Measurements from ENCODE around the gene TACO1.

TACO1 gene

GRCh38 chr17:63644846-63645245 is 44.2 kb downstream of the TACO1 start:
- Histone ChIP-seq H3K27me3 (ENCODE audit: control insufficient read depth, insufficient read depth, low read length) (no peaks in the 10 kb centered on the region), H3K4me3 (ENCODE audit: low read length) (no peak overlapping the region), H3K4me1 (ENCODE audit: control insufficient read depth, low read depth, low read length) (peaks cover 15% of the 10 kb centered on the region), H3K27ac (ENCODE audit: low read length) (no peak overlapping the region), H3K36me3 (ENCODE audit: control insufficient read depth, low read depth, low read length) (no peaks in the 10 kb centered on the region), H3K9me3 (ENCODE audit: control insufficient read depth, low read depth, low read length) (no peaks in the 10 kb centered on the region), H3K9ac (ENCODE audit: low read length) (no peak overlapping the region)

DNA sequence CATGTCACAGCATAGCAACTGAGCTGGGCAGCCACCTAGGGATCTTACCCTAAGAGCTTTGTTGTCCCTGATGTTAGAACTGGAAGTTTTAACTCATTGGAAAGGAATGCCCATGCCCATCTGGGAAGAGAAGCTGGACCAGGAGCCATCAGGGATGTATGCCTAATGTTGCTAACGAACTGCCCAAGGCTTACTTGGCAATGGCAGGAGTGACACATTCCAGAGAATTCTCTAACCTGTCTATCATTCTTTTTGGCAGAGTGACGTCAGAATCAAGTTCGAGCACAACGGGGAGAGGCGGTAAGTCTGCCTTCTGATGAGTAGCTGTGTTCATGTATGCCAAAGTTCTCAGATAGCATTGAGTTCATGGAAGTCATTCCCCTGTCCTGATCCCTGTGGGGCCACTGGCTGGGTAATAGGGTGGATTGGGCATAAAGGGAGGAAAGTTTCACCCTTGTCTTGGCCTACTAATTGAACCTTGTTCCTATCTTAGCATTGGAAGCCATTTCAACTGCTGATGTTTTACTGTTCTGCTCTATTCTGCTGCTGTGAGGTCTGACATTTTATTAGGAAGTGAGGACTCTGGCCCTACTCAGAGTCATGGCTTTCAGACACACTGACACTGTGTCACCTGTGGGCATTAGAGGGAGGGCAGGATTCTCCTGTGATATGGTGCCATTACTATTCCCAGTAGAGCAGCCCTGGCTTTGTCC is 45.2 kb downstream of the TACO1 start:
- Histone ChIP-seq H3K4me3 (ENCODE audit: low read length) (no peak overlapping the region), H3K36me3 (ENCODE audit: control insufficient read depth, low read depth, low read length) (no peaks in the 10 kb centered on the region), H3K9me3 (ENCODE audit: control insufficient read depth, low read depth, low read length) (no peaks in the 10 kb centered on the region), H3K4me1 (ENCODE audit: control insufficient read depth, low read depth, low read length) (peaks cover 15% of the 10 kb centered on the region), H3K9ac (ENCODE audit: low read length) (no peak overlapping the region), H3K27ac (ENCODE audit: low read length) (no peak overlapping the region), H3K27me3 (ENCODE audit: control insufficient read depth, insufficient read depth, low read length) (no peaks in the 10 kb centered on the region)

DNA sequence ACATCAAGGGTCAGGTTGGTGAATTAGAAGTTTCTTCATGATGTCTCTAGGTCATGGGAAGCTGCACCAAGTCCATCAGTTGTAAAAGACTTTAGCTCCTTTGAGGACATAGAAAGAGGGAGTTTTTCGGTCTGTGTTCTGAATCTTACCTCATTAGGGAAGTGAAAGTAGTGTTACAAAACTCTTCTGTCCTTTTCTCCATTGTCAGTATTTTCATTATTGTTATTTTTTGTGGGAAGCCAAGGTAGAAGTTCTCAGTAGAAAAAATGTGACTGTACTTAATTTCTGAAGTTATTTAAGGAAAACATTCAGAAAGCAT is 45.8 kb downstream of the TACO1 start:
- Histone ChIP-seq H3K27me3 (ENCODE audit: control insufficient read depth, insufficient read depth, low read length) (no peaks in the 10 kb centered on the region), H3K27ac (ENCODE audit: low read length) (no peak overlapping the region), H3K4me3 (ENCODE audit: low read length) (no peak overlapping the region), H3K9ac (ENCODE audit: low read length) (no peak overlapping the region), H3K36me3 (ENCODE audit: control insufficient read depth, low read depth, low read length) (no peaks in the 10 kb centered on the region), H3K4me1 (ENCODE audit: control insufficient read depth, low read depth, low read length) (peaks cover 15% of the 10 kb centered on the region), H3K9me3 (ENCODE audit: control insufficient read depth, low read depth, low read length) (no peaks in the 10 kb centered on the region)

DNA sequence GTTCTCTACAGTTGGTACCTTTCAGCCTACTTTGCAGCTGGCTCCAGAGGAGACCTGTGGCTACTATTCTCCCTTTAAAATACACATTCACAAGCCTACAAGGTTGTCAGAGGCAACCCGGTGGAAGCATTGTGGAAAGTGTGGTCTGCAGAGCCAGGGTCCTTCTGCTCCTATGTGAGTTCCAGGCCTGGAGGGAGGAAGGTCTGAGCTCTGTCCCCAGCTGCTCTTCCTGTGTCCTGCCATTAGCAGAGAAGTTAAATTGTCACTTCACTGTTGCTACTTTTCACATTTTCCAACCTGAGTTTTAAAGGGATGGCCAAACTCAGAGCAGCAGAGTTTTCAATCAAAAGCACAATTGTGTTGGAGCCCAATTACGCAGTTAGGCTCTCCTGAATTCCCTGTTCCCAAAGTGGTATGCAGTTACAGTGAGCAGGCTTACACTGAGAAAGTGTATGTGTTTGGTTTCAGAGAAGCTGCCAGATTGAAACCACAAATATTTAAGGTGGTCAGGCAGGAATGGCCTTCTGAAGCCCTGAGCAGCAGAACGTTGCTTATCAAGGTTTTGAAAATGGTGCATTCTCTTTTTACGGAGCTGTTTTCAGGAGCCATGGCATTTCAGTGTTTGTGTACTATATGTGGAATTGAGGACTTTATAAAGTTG is 46.5 kb downstream of the TACO1 start:
- H3K4me3 ChIP-seq (ENCODE audit: low read length) = no peak overlapping the region
- H3K27ac ChIP-seq (ENCODE audit: low read length) = no peak overlapping the region
- H3K9ac ChIP-seq (ENCODE audit: low read length) = no peak overlapping the region
- H3K27me3 ChIP-seq (ENCODE audit: control insufficient read depth, insufficient read depth, low read length) = no peaks in the 10 kb centered on the region
- H3K4me1 ChIP-seq (ENCODE audit: control insufficient read depth, low read depth, low read length) = peaks cover 15% of the 10 kb centered on the region
- H3K9me3 ChIP-seq (ENCODE audit: control insufficient read depth, low read depth, low read length) = no peaks in the 10 kb centered on the region
- no peaks in the 10 kb centered on the region for H3K36me3 ChIP-seq (ENCODE audit: control insufficient read depth, low read depth, low read length)

DNA sequence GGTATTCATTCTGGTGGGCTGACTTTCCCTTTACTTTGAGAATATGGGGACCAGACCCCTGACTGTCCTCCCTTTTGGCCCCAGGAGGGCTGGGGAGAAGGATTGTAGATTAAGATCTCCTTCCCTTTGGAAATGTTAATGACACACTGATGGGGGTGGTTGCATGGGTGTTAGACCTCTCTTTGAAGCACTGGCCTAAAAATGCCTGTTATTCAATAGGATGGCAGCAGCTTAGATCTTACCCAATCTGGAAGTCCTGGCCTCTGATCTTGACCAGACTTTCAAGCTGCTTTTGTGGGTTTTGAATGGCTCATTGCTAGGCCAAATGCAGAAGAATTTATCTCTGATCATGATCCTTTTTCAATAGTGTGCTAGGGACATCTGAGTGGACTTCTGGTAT is 47.2 kb downstream of the TACO1 start:
- no peaks in the 10 kb centered on the region for H3K9me3 ChIP-seq (ENCODE audit: control insufficient read depth, low read depth, low read length)
- H3K27me3 ChIP-seq (ENCODE audit: control insufficient read depth, insufficient read depth, low read length) = no peaks in the 10 kb centered on the region
- no peaks in the 10 kb centered on the region for H3K36me3 ChIP-seq (ENCODE audit: control insufficient read depth, low read depth, low read length)
- no peak overlapping the region for H3K9ac ChIP-seq (ENCODE audit: low read length)
- no peak overlapping the region for H3K27ac ChIP-seq (ENCODE audit: low read length)
- peaks cover 15% of the 10 kb centered on the region for H3K4me1 ChIP-seq (ENCODE audit: control insufficient read depth, low read depth, low read length)
- H3K4me3 ChIP-seq (ENCODE audit: low read length) = peak overlapping the region; percentile 29

DNA sequence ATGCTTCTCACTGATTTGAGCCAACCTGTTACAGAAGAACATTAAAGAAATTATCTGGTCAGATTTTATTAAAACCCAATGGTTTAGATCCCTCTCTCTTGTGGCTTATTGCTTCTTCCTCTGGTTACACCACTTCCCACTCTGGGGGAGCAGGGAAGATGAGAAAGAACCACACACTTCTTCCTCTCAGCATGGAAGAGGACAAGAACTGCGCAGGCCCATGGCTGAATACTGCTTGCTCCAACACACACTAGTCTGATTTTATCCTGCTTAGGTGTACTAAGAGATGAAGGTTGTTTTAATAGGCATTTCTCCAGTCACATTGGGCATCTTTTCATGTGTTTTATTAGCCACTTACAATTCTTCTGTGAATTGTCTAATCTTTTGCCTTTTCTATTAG is 49.1 kb downstream of the TACO1 start:
- Histone ChIP-seq H3K36me3 (ENCODE audit: control insufficient read depth, low read depth, low read length) (peaks cover 9% of the 10 kb centered on the region), H3K9me3 (ENCODE audit: control insufficient read depth, low read depth, low read length) (no peaks in the 10 kb centered on the region), H3K9ac (ENCODE audit: low read length) (no peak overlapping the region), H3K4me1 (ENCODE audit: control insufficient read depth, low read depth, low read length) (peaks cover 15% of the 10 kb centered on the region), H3K27me3 (ENCODE audit: control insufficient read depth, insufficient read depth, low read length) (no peaks in the 10 kb centered on the region), H3K27ac (ENCODE audit: low read length) (no peak overlapping the region), H3K4me3 (ENCODE audit: low read length) (no peak overlapping the region)

DNA sequence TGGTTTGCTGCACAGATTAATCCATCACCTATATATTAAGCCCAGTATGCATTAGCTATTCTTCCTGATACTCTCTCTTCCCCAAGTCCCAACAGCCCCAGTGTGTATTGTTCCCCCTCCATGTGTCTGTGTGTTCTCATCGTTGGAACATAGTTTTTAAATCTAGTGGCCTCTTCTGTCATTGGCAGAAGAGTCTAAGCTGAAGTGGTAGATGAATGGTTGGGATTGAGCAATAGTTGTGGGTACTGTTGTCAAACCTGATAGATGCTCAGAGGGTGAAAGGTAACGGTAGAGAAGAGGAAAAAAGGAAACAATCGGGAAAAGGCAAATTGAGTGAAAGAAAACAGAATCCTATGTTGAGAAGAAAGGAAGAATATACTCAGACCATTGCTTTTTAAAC is 51.4 kb downstream of the TACO1 start:
- Histone ChIP-seq H3K27me3 (ENCODE audit: control insufficient read depth, insufficient read depth, low read length) (no peaks in the 10 kb centered on the region), H3K27ac (ENCODE audit: low read length) (no peak overlapping the region), H3K9me3 (ENCODE audit: control insufficient read depth, low read depth, low read length) (no peaks in the 10 kb centered on the region), H3K9ac (ENCODE audit: low read length) (no peak overlapping the region), H3K36me3 (ENCODE audit: control insufficient read depth, low read depth, low read length) (peaks cover 9% of the 10 kb centered on the region), H3K4me3 (ENCODE audit: low read length) (no peak overlapping the region), H3K4me1 (ENCODE audit: control insufficient read depth, low read depth, low read length) (peaks cover 12% of the 10 kb centered on the region)

GRCh38 chr17:63653050-63653449 is 52.4 kb downstream of the TACO1 start:
- H3K36me3 ChIP-seq (ENCODE audit: control insufficient read depth, low read depth, low read length) = peaks cover 13% of the 10 kb centered on the region
- H3K9ac ChIP-seq (ENCODE audit: low read length) = no peak overlapping the region
- H3K4me3 ChIP-seq (ENCODE audit: low read length) = no peak overlapping the region
- peaks cover 3% of the 10 kb centered on the region for H3K4me1 ChIP-seq (ENCODE audit: control insufficient read depth, low read depth, low read length)
- H3K27me3 ChIP-seq (ENCODE audit: control insufficient read depth, insufficient read depth, low read length) = no peaks in the 10 kb centered on the region
- H3K9me3 ChIP-seq (ENCODE audit: control insufficient read depth, low read depth, low read length) = no peaks in the 10 kb centered on the region
- no peak overlapping the region for H3K27ac ChIP-seq (ENCODE audit: low read length)

- no peak overlapping the region for H3K27ac ChIP-seq (ENCODE audit: low read length)
- H3K4me1 ChIP-seq (ENCODE audit: control insufficient read depth, low read depth, low read length) = no peaks in the 10 kb centered on the region
- no peaks in the 10 kb centered on the region for H3K9me3 ChIP-seq (ENCODE audit: control insufficient read depth, low read depth, low read length)
- no peak overlapping the region for H3K9ac ChIP-seq (ENCODE audit: low read length)
- no peaks in the 10 kb centered on the region for H3K27me3 ChIP-seq (ENCODE audit: control insufficient read depth, insufficient read depth, low read length)
- peaks cover 16% of the 10 kb centered on the region for H3K36me3 ChIP-seq (ENCODE audit: control insufficient read depth, low read depth, low read length)
- no peak overlapping the region for H3K4me3 ChIP-seq (ENCODE audit: low read length)
Observed at GRCh38 chr17:63657786-63658185, 57.1 kb downstream of the TACO1 start.

Data from iPS-18a (cell line).